NCI-H69 (cell line): ENCODE measurements around the gene SLC25A4.
"Not testable (repeated sequence)": the region's sequence is repeated elsewhere in the genome, so short reads cannot be mapped to it uniquely, and the experiment has no call there.

Source experiments
- DNase-seq: peaks from one replicate; lab custom pipeline; 2025; lab: John Stamatoyannopoulos, UW

SLC25A4 gene

DNA sequence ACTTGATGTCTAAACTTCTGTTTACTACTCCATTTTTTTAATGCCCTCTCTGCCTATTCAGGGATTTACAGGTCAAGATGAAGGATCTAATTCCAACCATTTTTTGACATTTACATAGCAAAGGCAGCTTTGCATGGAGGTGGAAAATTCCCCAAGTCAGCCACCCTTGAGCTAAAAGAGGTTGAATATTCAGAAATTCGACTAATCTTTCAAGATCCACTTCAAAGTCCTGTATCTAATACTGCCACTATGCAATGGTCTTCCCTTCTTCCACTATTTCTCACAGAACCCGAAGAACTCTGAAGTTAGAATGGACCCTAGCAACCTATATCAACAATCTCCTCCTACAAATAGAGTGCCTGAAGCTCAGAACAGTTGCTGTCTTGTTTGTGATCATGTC is 39.2 kb downstream of the SLC25A4 start:
- no peak for DNase-seq

DNA sequence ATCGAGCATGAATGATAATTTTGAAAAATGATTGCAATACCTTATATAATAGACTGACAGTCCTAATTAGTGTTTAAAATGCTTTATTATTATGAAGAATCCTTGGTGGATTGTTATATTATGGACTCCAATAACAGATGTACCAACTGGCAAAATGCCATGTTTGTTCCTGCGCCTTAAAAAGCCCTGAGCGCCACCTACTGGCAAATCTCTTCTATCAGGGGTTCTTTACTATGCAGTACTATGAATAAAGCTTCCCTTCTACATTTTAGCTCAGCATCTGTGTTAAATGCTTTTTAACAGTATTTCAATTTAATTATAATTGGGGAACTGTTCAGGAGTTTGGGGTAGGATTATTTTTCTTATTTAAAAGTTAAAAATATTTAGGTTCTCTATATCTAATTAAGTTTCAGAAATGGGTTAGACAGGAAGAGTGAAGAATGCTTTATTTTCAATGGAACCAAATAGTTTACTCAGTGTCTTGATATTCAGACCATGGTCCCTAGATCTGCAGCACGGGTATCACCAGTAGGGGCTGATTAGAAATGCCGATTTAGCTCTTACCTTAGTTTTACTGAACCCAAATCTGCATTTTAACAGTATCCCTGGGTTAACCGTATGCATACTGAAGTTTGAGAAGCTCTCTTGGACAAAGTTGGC is 40.7 kb downstream of the SLC25A4 start:
- DNase-seq = peak; percentile 87

DNA sequence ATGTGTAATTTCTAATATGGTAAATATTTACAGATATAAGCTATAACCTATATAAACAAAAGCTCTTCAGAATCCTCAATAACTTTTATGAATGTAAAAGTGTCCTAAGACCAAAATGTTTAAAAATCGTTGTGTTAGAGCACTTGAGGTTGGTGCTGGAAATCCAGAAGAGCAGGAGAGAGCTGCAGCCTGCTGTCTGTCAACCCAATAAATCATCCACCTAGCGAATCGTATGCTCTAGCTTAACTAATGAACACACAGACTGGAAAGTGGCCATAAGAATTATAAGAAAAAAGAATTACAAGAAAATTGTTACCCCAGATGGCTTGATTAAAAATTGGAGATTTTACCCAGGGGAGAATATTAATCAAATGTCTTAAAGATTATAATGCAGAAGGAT is 43.7 kb downstream of the SLC25A4 start:
- DNase-seq = no peak

DNA sequence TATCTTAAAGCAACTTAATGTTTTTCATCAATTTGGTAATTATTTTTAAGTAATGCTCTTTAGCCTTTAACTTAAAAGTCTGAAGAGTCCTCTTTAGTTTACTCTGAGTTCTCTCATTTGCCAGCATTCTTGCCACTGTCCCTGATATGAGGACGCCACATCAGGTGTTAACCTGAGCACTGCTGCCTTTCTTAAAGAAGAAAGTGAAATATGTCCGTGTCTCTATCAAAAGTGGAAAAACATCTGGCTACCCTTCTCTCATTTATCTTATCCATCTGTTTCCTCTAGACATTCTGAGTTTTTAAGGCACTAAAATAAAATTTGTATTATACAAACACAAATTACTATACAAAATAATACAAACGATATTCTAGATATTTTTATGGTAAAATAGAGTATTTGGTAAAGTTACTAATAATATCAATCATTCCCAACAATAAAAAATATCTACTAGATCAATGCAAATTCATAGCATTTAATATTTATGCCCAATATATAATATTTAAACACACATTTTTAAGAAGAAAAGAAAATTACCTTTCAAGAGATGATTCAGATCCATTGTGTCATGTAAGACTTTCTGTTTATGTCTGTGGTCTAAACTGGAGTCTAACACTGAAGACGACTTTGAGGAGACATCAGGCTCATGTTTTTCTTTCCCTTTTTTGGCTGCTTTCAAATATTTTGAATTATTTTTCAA is 46.7 kb downstream of the SLC25A4 start:
- no peak for DNase-seq

DNA sequence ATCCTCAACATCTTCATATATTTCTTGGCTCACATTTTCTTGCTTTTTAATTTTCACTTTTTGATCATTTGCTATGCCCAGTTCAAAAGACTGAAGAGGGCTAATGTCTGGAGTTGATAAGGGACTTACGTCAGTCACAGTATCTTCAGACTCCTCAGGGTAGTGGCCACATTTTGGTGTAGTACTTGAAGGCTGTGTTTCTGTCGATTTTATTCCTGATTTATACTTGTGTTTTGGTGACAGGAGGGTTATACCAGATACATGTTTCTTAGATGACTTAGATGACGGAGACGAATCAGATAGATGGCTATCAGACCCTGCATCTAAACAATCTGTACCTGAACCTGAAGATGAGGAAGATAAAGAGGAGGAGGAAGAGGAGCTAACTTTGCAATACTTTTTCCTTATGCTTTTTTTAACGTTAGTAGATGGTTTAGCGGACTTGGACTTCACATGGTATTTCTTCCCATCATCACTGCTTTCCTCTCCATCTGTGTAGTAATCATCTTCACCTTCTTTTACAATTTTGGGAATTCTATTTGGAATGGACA is 47.3 kb downstream of the SLC25A4 start:
- DNase-seq = no peak

DNA sequence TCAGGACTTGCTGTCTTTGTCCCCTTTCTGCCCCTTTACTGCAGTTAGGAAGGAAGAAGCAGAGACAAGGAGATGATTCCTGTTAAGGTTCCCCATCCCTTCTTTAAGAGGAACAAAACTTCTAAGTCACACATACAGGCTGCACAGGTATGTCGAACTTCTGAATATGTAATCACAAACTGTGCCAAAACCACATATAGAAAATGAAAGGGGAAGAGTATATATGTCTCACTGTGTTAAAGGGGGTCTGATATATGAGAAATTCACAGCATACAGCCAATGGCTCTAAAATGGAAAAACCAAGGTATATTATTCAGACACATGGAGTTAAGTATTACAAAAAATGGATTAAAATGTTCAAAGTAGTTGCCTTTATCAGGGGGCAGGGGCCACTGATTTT is 49.0 kb downstream of the SLC25A4 start:
- no peak for DNase-seq

- DNase-seq = no peak
These were observed 52.1 kb downstream of the SLC25A4 start for GRCh38 chr4:185194924-185195888.

GRCh38 chr4:185196437-185196836 is 53.4 kb downstream of the SLC25A4 start:
- no peak for DNase-seq

DNA sequence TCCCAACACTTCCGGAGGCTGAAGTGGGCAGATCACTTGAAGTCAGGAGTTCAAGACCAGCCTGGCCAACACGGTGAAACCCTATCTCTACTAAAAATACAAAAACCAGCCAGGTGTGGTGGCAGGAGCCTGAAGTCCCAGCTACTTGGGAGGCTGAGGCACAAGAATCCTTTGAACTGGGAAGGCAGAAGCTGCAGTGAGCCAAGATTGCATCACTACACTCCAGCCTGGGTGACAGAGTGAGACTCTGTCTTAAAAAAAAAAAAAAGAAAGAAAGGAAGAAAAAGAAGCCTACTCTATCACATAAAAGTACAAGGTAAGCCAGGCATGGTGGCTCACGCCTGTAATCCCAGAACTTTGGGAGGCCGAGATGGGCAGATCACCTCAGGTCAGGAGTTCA is 55.1 kb downstream of the SLC25A4 start:
- DNase-seq = not testable (repeated sequence)
